Activated CD4-positive, CD25-positive, alpha-beta regulatory T cell treated with anti-CD3 and anti-CD28 coated beads, Interleukin-2, amount 50 U/mL, for 72 hours (primary cell): Measurements from ENCODE around the gene CDK5RAP1.
"Not testable (repeated sequence)": the region's sequence is repeated elsewhere in the genome, so short reads cannot be mapped to it uniquely, and the experiment has no call there.

ENCODE experiments used
- DNase-seq: peaks from one replicate; pipeline ENCODE4 v3.0.0; 2021

CDK5RAP1 gene

GRCh38 chr20:33418033-33418432 lies 16.7 kb upstream of the CDK5RAP1 start:
- DNase-seq, result no peak

DNA sequence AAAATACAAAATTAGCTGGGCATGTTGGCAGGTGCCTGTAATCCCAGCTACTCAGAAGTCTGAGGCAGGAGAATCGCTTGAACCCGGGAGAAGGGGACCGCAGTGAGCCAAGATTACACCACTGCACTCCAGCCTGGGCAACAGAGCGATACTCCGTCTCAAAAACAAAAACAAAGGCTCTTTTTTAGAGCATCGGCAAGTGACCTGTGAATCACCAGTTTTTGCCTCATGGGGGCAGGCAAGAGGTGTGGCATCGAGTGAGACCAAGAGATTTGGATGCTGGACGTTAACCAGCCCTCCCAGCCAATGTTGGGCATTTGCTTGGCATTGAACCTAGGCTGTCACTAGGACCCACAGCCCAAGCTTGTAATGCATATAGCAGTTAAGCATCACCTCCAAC lies 14.6 kb upstream of the CDK5RAP1 start:
- no peak for DNase-seq

- no peak for DNase-seq
Observed at GRCh38 chr20:33412484-33412838, 11.1 kb upstream of the CDK5RAP1 start.

DNA sequence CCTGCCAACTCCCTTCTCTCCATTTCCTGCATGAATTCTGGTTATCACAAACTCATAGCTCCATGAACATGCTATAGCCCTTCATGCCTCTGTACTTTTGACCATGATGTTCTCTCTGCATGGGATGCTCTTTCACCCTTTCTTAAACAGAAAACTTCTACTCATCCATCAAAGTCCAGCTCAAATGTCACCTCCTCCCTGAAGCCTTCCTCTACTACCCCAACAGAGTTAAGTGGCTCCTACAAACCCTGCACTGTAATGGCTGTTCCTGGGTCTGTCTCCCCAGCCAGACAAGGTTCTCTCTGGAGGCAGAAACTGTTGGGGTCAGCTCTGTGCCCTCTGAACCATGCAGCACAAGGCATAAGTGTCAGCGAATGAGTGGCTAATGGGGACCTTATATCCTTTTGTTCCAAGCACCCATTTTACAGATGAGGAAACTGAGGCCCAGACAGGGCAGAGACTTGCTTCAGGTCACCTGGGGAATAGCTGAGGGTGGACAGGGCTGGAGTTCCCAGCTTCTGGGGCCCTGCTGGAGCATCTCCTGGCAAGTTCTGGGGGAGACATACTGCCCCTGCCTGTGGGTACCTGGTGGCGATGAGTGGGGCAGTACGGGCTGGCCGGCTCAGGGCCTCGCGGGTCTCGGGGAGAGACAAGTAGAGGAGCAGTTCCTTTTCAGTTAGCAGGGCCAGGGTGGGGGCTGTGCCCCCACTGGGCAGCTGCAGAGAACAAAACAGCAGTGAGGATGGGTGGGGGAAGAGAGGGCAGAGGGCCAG lies 10.6 kb upstream of the CDK5RAP1 start:
- DNase-seq, result no peak

- DNase-seq, result no peak
Observed at GRCh38 chr20:33411242-33411641, 9.9 kb upstream of the CDK5RAP1 start.

DNA sequence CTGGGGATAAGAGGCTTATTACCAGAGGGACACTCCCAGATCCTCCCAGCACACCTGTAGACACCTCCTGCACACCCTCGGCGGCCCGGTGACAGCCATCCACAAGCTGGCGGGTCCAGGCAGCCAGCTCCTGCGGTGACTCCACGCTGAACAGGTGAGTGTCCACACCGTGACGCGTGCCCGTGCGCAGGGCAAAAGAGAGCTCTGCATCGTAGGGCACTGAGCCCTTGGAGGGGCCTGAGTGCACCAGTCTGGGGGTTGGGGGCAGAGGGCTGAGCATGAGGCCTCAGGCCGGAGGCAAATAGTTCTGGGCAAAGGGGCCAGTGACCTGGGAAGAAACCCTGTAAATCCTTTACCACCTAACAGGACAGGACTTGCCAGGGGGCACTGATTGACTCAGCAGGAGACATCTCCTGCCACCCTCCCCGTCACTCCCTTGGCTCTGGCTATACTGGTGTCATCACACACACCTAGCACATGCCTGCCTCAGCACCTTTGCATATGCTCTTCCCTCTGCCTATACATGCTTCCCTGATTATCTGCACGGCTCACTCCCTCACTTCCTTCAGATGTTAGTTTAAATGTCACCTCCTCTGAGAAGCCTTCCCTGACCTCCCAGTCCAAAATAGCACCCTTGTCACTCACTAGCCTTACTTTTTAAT lies 8.9 kb upstream of the CDK5RAP1 start:
- no peak for DNase-seq

GRCh38 chr20:33408716-33409654 lies 7.7 kb upstream of the CDK5RAP1 start:
- no peak for DNase-seq

DNA sequence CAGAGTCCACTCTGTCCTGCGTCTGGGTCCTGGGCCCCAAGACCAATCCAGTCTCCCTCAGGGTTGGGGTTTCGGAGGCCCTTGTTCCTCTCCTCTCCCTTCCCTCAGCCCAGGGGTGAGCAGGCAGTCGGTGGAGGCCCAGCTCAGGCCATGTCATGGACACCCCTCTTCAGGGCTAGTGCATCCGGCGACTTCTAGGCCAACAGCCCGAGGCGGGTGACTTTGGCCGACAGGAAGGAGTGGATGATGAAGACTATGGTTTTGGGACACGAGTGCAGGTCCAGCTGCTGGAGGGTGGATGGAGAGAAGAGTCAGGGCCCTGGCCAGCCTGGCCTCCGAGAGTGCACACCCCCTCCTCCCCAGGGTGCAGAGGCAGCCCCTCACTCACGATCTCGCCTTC lies 7.0 kb upstream of the CDK5RAP1 start:
- DNase-seq, result no peak

GRCh38 chr20:33407796-33408195 lies 6.5 kb upstream of the CDK5RAP1 start:
- DNase-seq, result no peak

DNA sequence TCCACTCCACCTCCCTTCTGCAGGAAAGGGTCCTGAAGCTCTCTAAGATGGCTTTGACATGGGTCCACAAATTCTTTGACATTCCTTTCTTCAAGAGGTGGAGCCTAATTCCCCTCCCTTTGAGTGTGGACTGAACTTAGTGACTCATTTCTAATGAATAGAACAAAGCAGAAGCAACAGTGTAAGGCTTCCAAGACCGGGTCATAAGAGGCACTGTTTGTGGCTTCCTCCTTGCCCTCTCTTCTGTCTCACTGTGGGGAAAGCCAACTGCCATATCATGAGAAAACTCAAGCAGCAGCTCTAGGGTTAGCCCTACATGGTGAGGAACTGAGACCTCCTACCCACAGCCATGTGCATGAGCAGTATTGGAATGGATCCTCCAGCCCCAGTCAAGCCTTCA lies 5.9 kb upstream of the CDK5RAP1 start:
- no peak for DNase-seq

DNA sequence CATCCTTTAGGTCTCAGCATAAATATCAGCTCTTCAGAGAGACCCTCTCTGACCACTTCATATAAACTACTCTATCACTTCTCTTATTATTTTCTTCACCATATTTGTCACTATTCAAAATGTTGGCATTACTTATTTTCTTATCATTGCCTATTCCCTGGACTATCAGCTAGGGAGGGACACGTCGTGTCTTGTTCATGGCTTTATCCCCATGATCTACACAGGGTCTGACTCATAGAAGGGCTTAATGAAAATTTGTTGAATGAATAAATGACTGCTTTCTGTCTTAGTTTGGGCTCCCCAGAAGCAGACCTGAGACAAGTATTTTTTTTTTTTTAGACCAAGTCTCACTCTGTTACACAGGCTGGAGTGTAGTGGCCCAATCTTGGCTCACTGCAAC lies 3.0 kb upstream of the CDK5RAP1 start:
- DNase-seq, result no peak

GRCh38 chr20:33401921-33402369 lies 626 bp upstream of the CDK5RAP1 start:
- no peak for DNase-seq

GRCh38 chr20:33400812-33401183 lies 521 bp downstream of the CDK5RAP1 start:
- DNase-seq, result no peak

DNA sequence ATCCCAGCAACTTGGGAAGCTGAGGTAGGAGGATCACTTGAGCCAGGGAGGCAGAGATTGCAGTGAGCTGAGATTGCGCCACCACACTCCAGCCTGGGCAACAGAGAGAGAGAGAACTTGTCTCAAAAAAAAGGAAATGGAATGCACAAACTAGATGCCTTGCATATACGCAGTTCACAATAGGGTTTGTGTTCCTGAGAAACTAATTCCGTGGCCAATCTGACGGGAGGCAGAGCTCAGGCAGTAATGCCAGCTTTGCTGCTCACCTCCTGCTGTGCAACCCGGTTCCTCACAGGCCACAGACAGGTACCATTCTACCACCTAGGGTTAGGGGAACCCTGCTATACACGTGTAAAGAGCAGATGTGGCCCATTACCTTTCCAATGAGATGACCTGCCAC lies 1.4 kb downstream of the CDK5RAP1 start:
- no peak for DNase-seq

- no peak for DNase-seq
Observed at GRCh38 chr20:33394718-33395117, 6.6 kb downstream of the CDK5RAP1 start.

- DNase-seq, result no peak
Observed at GRCh38 chr20:33393609-33394008, 7.7 kb downstream of the CDK5RAP1 start.

GRCh38 chr20:33391722-33392415 lies 9.4 kb downstream of the CDK5RAP1 start:
- no peak for DNase-seq

- not testable (repeated sequence) for DNase-seq
Observed at GRCh38 chr20:33389326-33389725, 12.0 kb downstream of the CDK5RAP1 start.

DNA sequence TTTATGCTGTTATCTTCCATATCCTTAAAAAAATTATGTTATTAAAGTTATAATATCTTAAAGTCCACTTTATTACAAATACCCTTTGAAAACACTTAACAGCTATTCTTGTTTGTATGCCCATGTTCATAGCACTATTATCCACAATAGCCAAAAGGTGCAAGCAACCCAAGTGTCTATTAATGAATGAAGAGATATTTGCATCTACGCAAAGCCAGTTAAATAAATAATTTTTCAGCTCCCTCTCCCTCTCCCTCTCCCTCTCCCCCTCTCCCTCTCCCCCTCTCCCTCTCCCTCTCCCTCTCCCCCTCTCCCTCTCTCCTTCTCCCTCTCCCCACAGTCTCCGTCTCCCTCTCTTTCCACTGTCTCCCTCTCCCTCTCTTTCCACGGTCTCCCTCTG lies 13.1 kb downstream of the CDK5RAP1 start:
- no peak for DNase-seq

DNA sequence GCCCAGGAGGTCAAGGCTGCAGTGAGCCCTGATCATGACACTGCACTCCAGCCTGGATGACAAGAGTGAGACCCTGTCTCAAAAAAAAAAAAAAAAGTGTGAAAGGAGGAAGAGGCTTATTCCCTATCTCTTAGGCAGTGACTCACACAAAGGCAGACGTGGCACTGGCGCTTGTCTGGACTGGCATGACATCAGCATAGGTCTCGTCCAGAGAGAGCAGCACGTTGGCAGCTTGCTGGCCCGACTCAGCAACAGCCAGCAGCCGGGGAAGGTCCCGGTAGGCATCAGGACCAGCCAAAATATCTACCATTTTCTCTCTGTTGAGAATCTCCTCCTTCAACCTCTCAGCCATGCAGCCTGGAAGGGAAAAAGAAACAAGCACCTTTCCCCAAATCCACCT lies 14.1 kb downstream of the CDK5RAP1 start:
- no peak for DNase-seq

DNA sequence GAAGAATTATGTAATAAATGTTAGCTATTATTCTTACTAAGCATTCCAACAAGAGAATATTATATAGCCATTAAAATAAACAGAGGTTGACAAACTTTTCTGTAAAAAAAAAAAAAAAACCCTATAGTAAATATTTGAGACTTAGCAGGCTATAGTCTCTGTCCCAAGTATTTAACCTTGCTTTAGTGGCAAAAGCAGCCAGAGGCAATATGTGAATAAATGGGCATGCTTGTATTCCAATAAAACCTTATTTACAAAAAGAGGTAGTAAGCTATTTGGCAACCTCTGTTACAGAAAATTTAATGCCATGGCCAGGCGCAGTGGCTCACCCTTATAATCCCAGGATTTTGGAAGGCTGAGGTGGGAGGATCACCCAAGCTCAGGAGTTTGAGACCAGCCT lies 14.6 kb downstream of the CDK5RAP1 start:
- no peak for DNase-seq

GRCh38 chr20:33377366-33377765 lies 24.0 kb downstream of the CDK5RAP1 start:
- DNase-seq, result no peak
